ENCODE results near the gene ACOXL. TPM values are rescaled to one million over a fixed set of nuclear protein-coding genes. Genes with fewer than 3 reads are reported as not detected.
"Not testable (repeated sequence)": the region's sequence is repeated elsewhere in the genome, so short reads cannot be mapped to it uniquely, and the experiment has no call there.

ACOXL gene
- total RNA-seq, 2 experiments from 2014 or later = 0.14 to 0.56 TPM

DNA sequence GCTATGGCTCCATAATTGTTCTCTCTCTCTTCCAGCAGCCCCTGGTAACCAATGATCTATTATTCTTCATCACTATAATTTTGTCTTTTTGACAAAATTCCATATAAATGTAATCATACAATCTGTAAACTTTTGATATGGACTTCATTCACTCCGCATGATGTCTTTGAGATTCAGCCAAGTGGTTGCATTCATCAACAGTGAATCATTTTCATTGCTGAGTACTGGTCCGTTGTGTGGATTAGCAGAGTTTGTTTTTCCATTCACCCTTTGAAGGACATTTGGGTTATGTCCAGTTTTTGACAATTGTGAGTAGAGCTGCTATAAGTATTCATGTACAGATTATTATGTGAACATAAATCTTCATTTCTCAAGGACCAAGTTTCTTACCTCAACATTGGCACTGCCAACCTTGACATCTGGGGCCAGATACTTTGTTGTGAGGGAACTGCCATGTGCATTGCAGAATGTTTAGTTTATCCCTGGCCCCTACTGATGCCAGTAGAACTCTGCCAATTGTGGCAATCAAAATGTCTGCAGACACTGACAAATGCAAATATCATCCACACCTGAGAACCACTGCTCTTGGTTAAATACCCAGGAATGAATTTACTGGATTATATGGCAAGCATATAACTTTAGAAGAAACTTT lies 340.0 kb downstream of the ACOXL start:
- peaks cover 17% of the 10 kb centered on the region for H3K9me3 Mint-ChIP-seq
- H3K27me3 Mint-ChIP-seq = peaks cover 2% of the 10 kb centered on the region
- H3K4me1 Mint-ChIP-seq (ENCODE audit: low read depth) = no peaks in the 10 kb centered on the region
- ChIA-PET CTCF (no interaction called here), POLR2A (no interaction called here)
- H3K4me3 Mint-ChIP-seq = no peak overlapping the region
- DNase-seq (no peak), ATAC-seq (no peak)
- intact Hi-C loops (cut with micrococcal nuclease) = no loop called here
- no peak for TF ChIP-seq CTCF (IDR thresholded peaks at IDR 0.05)
- no peaks in the 10 kb centered on the region for H3K36me3 Mint-ChIP-seq (ENCODE audit: low read depth)
- no peak overlapping the region for H3K27ac Mint-ChIP-seq

- H3K9me3 Mint-ChIP-seq; H3K36me3 Mint-ChIP-seq (ENCODE audit: low read depth); intact Hi-C loops (cut with micrococcal nuclease); H3K27ac Mint-ChIP-seq; DNase-seq; POLR2A ChIA-PET; ATAC-seq; CTCF ChIA-PET; H3K4me1 Mint-ChIP-seq (ENCODE audit: low read depth); H3K4me3 Mint-ChIP-seq: not testable (repeated sequence)
- H3K27me3 Mint-ChIP-seq = peaks cover 43% of the 10 kb centered on the region
These were observed 350.3 kb downstream of the ACOXL start for GRCh38 chr2:111082659-111083058.

- Mint-ChIP-seq H3K27me3 (peaks cover 24% of the 10 kb centered on the region), H3K27ac (no peak overlapping the region), H3K4me3 (no peak overlapping the region), H3K4me1 (ENCODE audit: low read depth) (peaks cover 15% of the 10 kb centered on the region), H3K9me3 (no peaks in the 10 kb centered on the region), H3K36me3 (ENCODE audit: low read depth) (no peaks in the 10 kb centered on the region)
- ChIA-PET POLR2A (interaction anchor here (1.0 kb wide), 1 partner anchor 8 kb away, joined by 3 read pairs; no protein-coding TSS in a partner anchor), CTCF (interaction anchor here (1.6 to 2.2 kb wide), 2 partner anchors 238 to 279 kb away, joined by 3 to 14 read pairs; no protein-coding TSS in a partner anchor)
- no peak for TF ChIP-seq CTCF (IDR thresholded peaks at IDR 0.05)
- peak; percentile 90 for ATAC-seq
- intact Hi-C loops (cut with micrococcal nuclease) = no loop called here
- DNase-seq = no peak
These were observed 359.4 kb downstream of the ACOXL start for GRCh38 chr2:111091811-111092211.

DNA sequence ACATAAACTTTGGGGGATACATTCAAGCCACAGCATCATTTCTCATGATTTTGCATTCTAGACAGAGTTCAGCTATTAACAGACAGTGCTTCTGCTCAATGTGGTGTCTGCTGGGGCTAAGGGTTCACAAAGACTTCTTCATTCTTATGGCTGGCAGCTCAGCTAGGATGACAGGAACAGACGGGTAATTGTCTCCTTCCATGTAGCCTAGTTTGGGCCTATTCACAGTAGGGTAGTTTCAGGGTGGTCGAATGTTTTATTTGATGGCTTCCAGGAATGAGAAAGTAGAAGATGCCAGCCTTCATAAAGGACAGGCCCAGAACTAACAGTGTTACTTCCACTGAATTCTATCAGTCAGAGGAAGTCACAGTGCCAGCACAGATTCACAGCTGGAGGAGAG lies 362.3 kb downstream of the ACOXL start:
- DNase-seq (no peak), ATAC-seq (no peak)
- Mint-ChIP-seq H3K36me3 (ENCODE audit: low read depth) (no peaks in the 10 kb centered on the region), H3K27ac (no peak overlapping the region), H3K9me3 (no peaks in the 10 kb centered on the region), H3K4me1 (ENCODE audit: low read depth) (peaks cover 15% of the 10 kb centered on the region), H3K27me3 (peaks cover 24% of the 10 kb centered on the region), H3K4me3 (no peak overlapping the region)
- ChIA-PET CTCF (interaction anchor here (0.7 kb wide), 1 partner anchor 145 kb away, joined by 4 read pairs; no protein-coding TSS in a partner anchor), POLR2A (no interaction called here)
- intact Hi-C loops (cut with micrococcal nuclease) = no loop called here
- TF ChIP-seq CTCF (IDR thresholded peaks at IDR 0.05) = no peak

DNA sequence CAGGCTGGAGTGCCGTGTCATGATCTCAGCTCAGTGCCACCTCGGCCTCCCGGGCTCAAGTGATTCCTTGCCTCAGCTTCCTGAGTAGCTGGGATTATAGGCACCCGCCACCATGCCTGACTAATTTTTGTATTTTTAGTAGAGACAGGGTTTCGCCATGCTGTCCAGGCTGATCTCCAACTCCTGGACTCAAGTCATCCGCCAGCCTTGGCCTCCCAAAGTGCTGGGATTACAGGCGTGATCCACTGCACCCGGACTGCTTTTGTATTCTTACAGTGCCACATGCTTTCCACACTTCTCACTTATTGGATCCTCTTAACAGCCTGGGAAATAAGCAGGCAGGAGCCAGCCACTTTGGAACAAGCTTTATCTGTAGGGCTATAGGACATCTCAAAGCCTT lies 363.1 kb downstream of the ACOXL start:
- no peak for ATAC-seq
- ChIA-PET POLR2A (no interaction called here), CTCF (interaction anchor here (1.0 to 1.9 kb wide), 3 partner anchors 26 to 283 kb away, joined by 3 to 6 read pairs (median 3); no protein-coding TSS in a partner anchor)
- Mint-ChIP-seq H3K4me1 (ENCODE audit: low read depth) (peaks cover 21% of the 10 kb centered on the region), H3K27me3 (peaks cover 19% of the 10 kb centered on the region), H3K9me3 (no peaks in the 10 kb centered on the region), H3K27ac (no peak overlapping the region), H3K4me3 (no peak overlapping the region), H3K36me3 (ENCODE audit: low read depth) (no peaks in the 10 kb centered on the region)
- intact Hi-C loops (cut with micrococcal nuclease) = no loop called here
- TF ChIP-seq CTCF (IDR thresholded peaks at IDR 0.05) = no peak
- no peak for DNase-seq

All from activated CD8-positive, alpha-beta T cell treated with anti-CD3 and anti-CD28 coated beads for 36 hours (primary cell).